Tibial nerve (tissue), 4 donors: Measurements from ENCODE around the gene GPR50. TPM values are rescaled to one million over a fixed set of nuclear protein-coding genes. Genes with fewer than 3 reads are reported as not detected.

ENCODE experiments used
- DNase-seq, 2 donors: peaks; one replicate each; pipeline ENCODE4 v3.0.0-alpha.2; 2019; ENCODE audit warnings: low spot score in 2 of 2
- H3K27ac ChIP-seq, 4 donors: fragments of 200-600 bp; sonication (generic) in 3 of 4; one replicate each; pipeline ENCODE4 v1.5.1; 2017 to 2019; ENCODE audit warnings: mild to moderate bottlenecking in 1 of 4
- H3K27me3 ChIP-seq, 2 donors: fragments of 200-600 bp; sonication (generic) in 1 of 2; one replicate each; pipeline versions ENCODE4 v1.5.1 to v1.6.0; 2017 to 2019
- H3K36me3 ChIP-seq, 3 donors: fragments of 200-600 bp; sonication (generic); one replicate each; pipeline ENCODE4 v1.5.1; 2018 to 2019
- H3K4me1 ChIP-seq, 4 donors: fragments of 200-600 bp; sonication (generic) in 3 of 4; one replicate each; pipeline ENCODE4 v1.5.1; 2017 to 2019
- H3K4me3 ChIP-seq, 4 donors: fragments of 200-600 bp; sonication (generic) in 3 of 4; one replicate each; pipeline ENCODE4 v1.5.1; 2017 to 2019; ENCODE audit warnings: mild to moderate bottlenecking in 1 of 4, moderate library complexity in 1 of 4
- H3K9me3 ChIP-seq, 4 donors: fragments of 200-600 bp; sonication (generic) in 3 of 4; one replicate each; pipeline ENCODE4 v1.5.1; 2017 to 2019
- CTCF ChIP-seq, 5 experiments: fragments of 200-600 bp in 3 of 5; fragments of 450-650 bp in 2 of 5; sonication (generic) in 3 of 5; IDR thresholded peaks; one replicate each; pipeline ENCODE4 v1.5.1; 2016 to 2019; ENCODE audit warnings: antibody characterized with exemption in 5 of 5, mild to moderate bottlenecking in 3 of 5, moderate library complexity in 2 of 5
- EP300 ChIP-seq, 2 donors: sonication (generic); formaldehyde crosslinking; IDR thresholded peaks; one replicate each; pipeline ENCODE4 v1.6.1; 2017; ENCODE audit warnings: antibody characterized with exemption in 2 of 2, mild to moderate bottlenecking in 1 of 2
- POLR2A ChIP-seq, 2 donors: fragments of 450-650 bp; IDR thresholded peaks; one replicate each; pipeline ENCODE4 v1.6.1; 2017; ENCODE audit warnings: antibody characterized with exemption in 2 of 2, mild to moderate bottlenecking in 2 of 2, moderate library complexity in 2 of 2
- WGBS, 2 donors: methylation state at CpG; one replicate each; pipeline ENCODE4 v1.1.5; 2018; 5-methylcytosine and 5-hydroxymethylcytosine counted together
- total RNA-seq, 4 donors: library from RNA; depleted of rRNA; stranded (reverse); fragments of >200 nt; gene quantifications; one replicate each; pipeline ENCODE4 v1.1.0, GENCODE V29; 2016

Gene GPR50
- total RNA-seq, 4 donors from 2014 or later: not detected

GRCh38 chrX:151181088-151181487 lies 4.7 kb downstream of the GPR50 start:
- no peaks in the 10 kb centered on the region for H3K36me3 ChIP-seq
- no peak for TF ChIP-seq CTCF (IDR thresholded peaks at IDR 0.05)
- TF ChIP-seq POLR2A (IDR thresholded peaks at IDR 0.05): no peak
- no peak for TF ChIP-seq EP300 (IDR thresholded peaks at IDR 0.05)
- DNase-seq: no peak
- 80% methylated on average over 7 of the region's 7 CpGs for WGBS, 2 donors
- peaks cover 0 to 19% (median 0%) of the 10 kb centered on the region in 4 donors for H3K4me1 ChIP-seq
- no peak overlapping the region for H3K27ac ChIP-seq
- H3K4me3 ChIP-seq: no peak overlapping the region
- H3K9me3 ChIP-seq: peaks cover 0 to 9% (median 0%) of the 10 kb centered on the region in 4 donors
- peaks cover 0 to 53% of the 10 kb centered on the region in 2 donors for H3K27me3 ChIP-seq

- no peaks in the 10 kb centered on the region for H3K36me3 ChIP-seq
- H3K4me1 ChIP-seq: peaks cover 0 to 6% (median 0%) of the 10 kb centered on the region in 4 donors
- H3K4me3 ChIP-seq: no peak overlapping the region
- H3K9me3 ChIP-seq: no peaks in the 10 kb centered on the region
- no peak overlapping the region for H3K27ac ChIP-seq
- 58 to 63% methylated on average over 6 of the region's 6 CpGs for WGBS, 2 donors
- H3K27me3 ChIP-seq: peaks cover 0 to 32% of the 10 kb centered on the region in 2 donors
- TF ChIP-seq CTCF (IDR thresholded peaks at IDR 0.05) (no peak), EP300 (IDR thresholded peaks at IDR 0.05) (no peak), POLR2A (IDR thresholded peaks at IDR 0.05) (no peak)
- no peak for DNase-seq
Observed at GRCh38 chrX:151183233-151183753, 6.9 kb downstream of the GPR50 start.

- H3K27ac ChIP-seq: no peak overlapping the region
- TF ChIP-seq POLR2A (IDR thresholded peaks at IDR 0.05) (no peak), CTCF (IDR thresholded peaks at IDR 0.05) (no peak), EP300 (IDR thresholded peaks at IDR 0.05) (no peak)
- no peaks in the 10 kb centered on the region for H3K36me3 ChIP-seq
- peaks cover 0 to 24% of the 10 kb centered on the region in 2 donors for H3K27me3 ChIP-seq
- no peak overlapping the region for H3K4me3 ChIP-seq
- WGBS, 2 donors: 7 to 46% methylated on average over 12 to 14 of the region's 14 CpGs
- DNase-seq: no peak
- no peaks in the 10 kb centered on the region for H3K9me3 ChIP-seq
- H3K4me1 ChIP-seq: no peaks in the 10 kb centered on the region
Observed at GRCh38 chrX:151183912-151184565, 7.7 kb downstream of the GPR50 start.

- H3K4me3 ChIP-seq: no peak overlapping the region
- no peaks in the 10 kb centered on the region for H3K4me1 ChIP-seq
- no peaks in the 10 kb centered on the region for H3K9me3 ChIP-seq
- no peaks in the 10 kb centered on the region for H3K36me3 ChIP-seq
- DNase-seq: no peak
- no peak for TF ChIP-seq EP300 (IDR thresholded peaks at IDR 0.05)
- no peak for TF ChIP-seq CTCF (IDR thresholded peaks at IDR 0.05)
- no peak for TF ChIP-seq POLR2A (IDR thresholded peaks at IDR 0.05)
- 68 to 78% methylated on average over 2 of the region's 2 CpGs for WGBS, 2 donors
- H3K27me3 ChIP-seq: peaks cover 0 to 17% of the 10 kb centered on the region in 2 donors
- no peak overlapping the region for H3K27ac ChIP-seq
Observed at GRCh38 chrX:151184705-151185104, 8.3 kb downstream of the GPR50 start.

GRCh38 chrX:151206871-151207270 lies 30.5 kb downstream of the GPR50 start:
- H3K9me3 ChIP-seq: no peaks in the 10 kb centered on the region
- no peaks in the 10 kb centered on the region for H3K27me3 ChIP-seq
- no peak overlapping the region for H3K27ac ChIP-seq
- DNase-seq: no peak
- no peaks in the 10 kb centered on the region for H3K36me3 ChIP-seq
- 38 to 48% methylated on average over 2 of the region's 2 CpGs for WGBS, 2 donors
- H3K4me1 ChIP-seq: no peaks in the 10 kb centered on the region
- TF ChIP-seq EP300 (IDR thresholded peaks at IDR 0.05) (no peak), CTCF (IDR thresholded peaks at IDR 0.05) (no peak), POLR2A (IDR thresholded peaks at IDR 0.05) (no peak)
- no peak overlapping the region for H3K4me3 ChIP-seq
